B cell (primary cell): ENCODE measurements around the gene ZNF41. TPM values are rescaled to one million over a fixed set of nuclear protein-coding genes. Genes with fewer than 3 reads are reported as not detected.

Experiments
- ATAC-seq: fragments of 200-7000 bp; cut with Tn5 transposase; one replicate; pipeline ENCODE4 v1.10.0; 2021; ENCODE audit warnings: low read depth, mild to moderate bottlenecking, moderate number of reproducible peaks, moderate library complexity
- CTCF ChIA-PET: fragments of 350-600 bp; sonication (Branson Sonifier 250); formaldehyde crosslinking; loops from one replicate; lab custom pipeline; 2021; ENCODE audit warnings: antibody characterized with exemption, inconsistent platforms; lab: Charles Lee
- POLR2A ChIA-PET: fragments of 350-600 bp; sonication (Branson Sonifier 250); formaldehyde crosslinking; loops from one replicate; lab custom pipeline; 2021; ENCODE audit warnings: antibody characterized with exemption; lab: Charles Lee
- DNase-seq: peaks from one replicate; pipeline ENCODE4 v3.0.0; 2013
- H2AFZ ChIP-seq: 2 replicates; pipeline ENCODE4 v1.6.1; 2012; ENCODE audit warnings: mild to moderate bottlenecking, low read depth, low read length; ENCODE audit not compliant: insufficient read depth, poor library complexity, severe bottlenecking
- H3K27ac ChIP-seq, 2 donors: 1 replicate in 1 of 2; 2 replicates in 1 of 2; pipeline ENCODE4 v1.5.1; 2012 to 2013; ENCODE audit warnings: low read length in 2 of 2, mild to moderate bottlenecking in 2 of 2, moderate library complexity in 1 of 2
- H3K27me3 ChIP-seq, 4 experiments: fragments of 200-600 bp in 1 of 4; sonication (generic) in 1 of 4; replicated peaks in 1 of 4; 1 replicate in 2 of 4; 2 replicates in 2 of 4; pipeline versions ENCODE4 v1.6.1 to v1.7.0; 2013 to 2016; ENCODE audit warnings: low read length in 3 of 4, mild to moderate bottlenecking in 2 of 4, mixed read lengths in 1 of 4, moderate library complexity in 1 of 4; ENCODE audit not compliant: insufficient read depth in 4 of 4, control insufficient read depth in 3 of 4; ENCODE audit errors: control extremely low read depth in 1 of 4
- H3K36me3 ChIP-seq, 2 experiments: replicated peaks in 1 of 2; 1 replicate in 1 of 2; 2 replicates in 1 of 2; pipeline versions ENCODE4 v1.6.1 to v1.7.1; 2013; ENCODE audit warnings: low read length in 1 of 2; ENCODE audit not compliant: insufficient read depth in 2 of 2, control insufficient read depth in 1 of 2; ENCODE audit errors: control extremely low read depth in 1 of 2, extremely low read depth in 1 of 2
- H3K4me1 ChIP-seq, 2 donors: fragments of 200-600 bp in 1 of 2; sonication (generic) in 1 of 2; 1 replicate in 1 of 2; 2 replicates in 1 of 2; pipeline versions ENCODE4 v1.5.1 to v1.6.1; 2013 to 2017; ENCODE audit warnings: low read length in 2 of 2; ENCODE audit not compliant: control insufficient read depth in 2 of 2, insufficient read depth in 2 of 2
- H3K4me2 ChIP-seq: replicated peaks from 2 replicates; pipeline ENCODE3; 2012; ENCODE audit warnings: mild to moderate bottlenecking, low read depth, low read length; ENCODE audit not compliant: poor library complexity, severe bottlenecking
- H3K4me3 ChIP-seq, 5 experiments: fragments of 200-600 bp in 1 of 5; sonication (generic) in 1 of 5; 1 replicate in 3 of 5; 2 replicates in 2 of 5; pipeline versions ENCODE4 v1.5.1 to v1.7.0; 2011 to 2016; ENCODE audit warnings: low read length in 4 of 5, mild to moderate bottlenecking in 4 of 5, low read depth in 2 of 5, control low read depth in 1 of 5, moderate library complexity in 1 of 5; ENCODE audit not compliant: insufficient read depth in 1 of 5; ENCODE audit errors: control extremely low read depth in 1 of 5, extremely low read depth in 1 of 5
- H3K79me2 ChIP-seq: fragments of 200-600 bp; sonication (generic); one replicate; pipeline ENCODE4 v1.6.0; 2016; ENCODE audit warnings: low read length; ENCODE audit not compliant: control insufficient read depth, insufficient read depth
- H3K9ac ChIP-seq: fragments of 200-600 bp; sonication (generic); 2 replicates; pipeline ENCODE4 v1.6.1; 2017; ENCODE audit warnings: mild to moderate bottlenecking, low read length, moderate library complexity
- H3K9me3 ChIP-seq, 3 donors: one replicate each; pipeline versions ENCODE4 v1.6.1 to v1.7.1; 2013; ENCODE audit warnings: low read length in 2 of 3; ENCODE audit not compliant: control insufficient read depth in 2 of 3, insufficient read depth in 1 of 3; ENCODE audit errors: control extremely low read depth in 1 of 3
- H4K20me1 ChIP-seq: 2 replicates; pipeline ENCODE4 v1.6.0; 2012; ENCODE audit warnings: mild to moderate bottlenecking, low read length; ENCODE audit not compliant: insufficient read depth, control insufficient read depth, poor library complexity, severe bottlenecking
- H3K27ac Mint-ChIP-seq: one replicate; pipeline ENCODE4 v1.8.0; 2021; ENCODE audit warnings: mixed read lengths
- H3K27me3 Mint-ChIP-seq: one replicate; pipeline ENCODE4 v1.8.0; 2021; ENCODE audit warnings: mixed read lengths
- H3K4me1 Mint-ChIP-seq: one replicate; pipeline ENCODE4 v1.8.0; 2021; ENCODE audit warnings: mixed read lengths
- H3K4me3 Mint-ChIP-seq: one replicate; pipeline ENCODE4 v1.8.0; 2021; ENCODE audit warnings: mixed read lengths
- H3K9me3 Mint-ChIP-seq: one replicate; pipeline ENCODE4 v1.8.0; 2022; ENCODE audit warnings: mixed read lengths; ENCODE audit not compliant: insufficient read depth
- EZH2 ChIP-seq: IDR thresholded peaks from 2 replicates; pipeline ENCODE4 v1.6.1; 2012; ENCODE audit warnings: borderline replicate concordance, low read depth, mild to moderate bottlenecking, moderate library complexity, low read length; ENCODE audit not compliant: insufficient read depth, poor library complexity, severe bottlenecking
- WGBS: methylation state at CpG from one replicate; pipeline ENCODE4 v1.1.5; 2013; ENCODE audit warnings: missing lambda C conversion rate; ENCODE audit not compliant: insufficient coverage; 5-methylcytosine and 5-hydroxymethylcytosine counted together
- intact Hi-C: fragments of 100-400 bp; cut with micrococcal nuclease; formaldehyde crosslinking; loops from one replicate; pipeline ENCODE4 v1.10.0; 2022
- polyA plus RNA-seq: library from polyadenylated mRNA; depleted of rRNA; stranded (reverse); fragments of >200 nt; gene quantifications from 2 replicates; pipeline ENCODE4 v1.2.3, GENCODE V29; 2012
- total RNA-seq, 2 donors: library from RNA; stranded (reverse); fragments of 120-200 nt in 1 of 2; gene quantifications; 1 replicate in 1 of 2; 2 replicates in 1 of 2; pipeline versions ENCODE4 v1.2.3 to v1.2.4, GENCODE V29; 2013 to 2022
- TF ChIP-seq, protein P1 (sequence below): fragments of 200-600 bp; IDR thresholded peaks from one replicate; pipeline ENCODE4 v1.8.0; 2022; ENCODE audit warnings: antibody characterized with exemption, mild to moderate bottlenecking

ZNF41 gene
- total and polyA plus RNA-seq, 2 donors (not counting 1 experiment from before 2014, with no cell fraction given) = 5.5 to 17.4 TPM

DNA sequence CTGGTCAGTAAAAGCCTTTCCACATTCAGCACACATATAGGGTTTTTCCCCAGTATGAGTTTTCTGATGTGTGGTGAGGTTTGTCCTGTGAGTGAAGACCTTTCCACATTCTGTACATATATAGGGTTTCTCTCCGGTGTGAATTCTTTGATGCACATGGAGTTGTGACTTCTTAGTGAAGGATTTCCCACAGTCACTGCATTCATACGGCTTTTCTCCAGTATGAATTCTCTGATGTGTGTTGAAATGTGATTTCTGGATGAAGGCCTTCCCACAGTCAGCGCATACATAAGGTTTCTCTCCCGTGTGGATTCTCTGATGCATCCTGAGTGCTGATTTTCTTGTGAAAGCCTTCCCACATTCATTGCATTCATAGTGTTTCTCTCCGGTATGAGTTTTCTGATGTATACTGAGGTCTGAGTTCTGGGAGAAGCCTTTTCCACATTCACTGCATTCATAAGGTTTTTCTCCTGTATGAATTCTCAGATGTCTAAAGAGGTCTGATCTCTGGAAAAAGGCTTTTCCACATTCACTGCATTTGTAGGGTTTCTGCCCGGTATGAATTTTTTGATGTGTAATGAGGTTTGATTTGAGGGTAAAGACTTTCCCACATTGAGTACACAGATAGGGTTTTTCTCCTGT is 34.7 kb downstream of the ZNF41 start:
- Histone ChIP-seq H3K27me3 (no peaks in the 10 kb centered on the region), H3K36me3 (peaks cover 3 to 36% of the 10 kb centered on the region in 2 experiments), H3K9ac (no peak overlapping the region), H4K20me1 (no peaks in the 10 kb centered on the region), H3K4me3 (no peak overlapping the region), H3K4me1 (peaks cover 3 to 4% of the 10 kb centered on the region in 2 donors), H2AFZ (no peak overlapping the region), H3K9me3 (peaks cover 7 to 28% (median 12%) of the 10 kb centered on the region in 3 donors), H3K27ac (no peak overlapping the region), H3K4me2 (no peak overlapping the region), H3K79me2 (no peaks in the 10 kb centered on the region)
- no CpG with 5 or more reads among the region's 6 CpGs for WGBS
- Mint-ChIP-seq H3K4me1 (peaks cover 8% of the 10 kb centered on the region), H3K4me3 (no peak overlapping the region), H3K9me3 (peaks cover 4% of the 10 kb centered on the region), H3K27ac (no peak overlapping the region), H3K27me3 (no peaks in the 10 kb centered on the region)
- ATAC-seq (no peak), DNase-seq (no peak)
- no peak for TF ChIP-seq EZH2
- TF ChIP-seq, protein P1, sequence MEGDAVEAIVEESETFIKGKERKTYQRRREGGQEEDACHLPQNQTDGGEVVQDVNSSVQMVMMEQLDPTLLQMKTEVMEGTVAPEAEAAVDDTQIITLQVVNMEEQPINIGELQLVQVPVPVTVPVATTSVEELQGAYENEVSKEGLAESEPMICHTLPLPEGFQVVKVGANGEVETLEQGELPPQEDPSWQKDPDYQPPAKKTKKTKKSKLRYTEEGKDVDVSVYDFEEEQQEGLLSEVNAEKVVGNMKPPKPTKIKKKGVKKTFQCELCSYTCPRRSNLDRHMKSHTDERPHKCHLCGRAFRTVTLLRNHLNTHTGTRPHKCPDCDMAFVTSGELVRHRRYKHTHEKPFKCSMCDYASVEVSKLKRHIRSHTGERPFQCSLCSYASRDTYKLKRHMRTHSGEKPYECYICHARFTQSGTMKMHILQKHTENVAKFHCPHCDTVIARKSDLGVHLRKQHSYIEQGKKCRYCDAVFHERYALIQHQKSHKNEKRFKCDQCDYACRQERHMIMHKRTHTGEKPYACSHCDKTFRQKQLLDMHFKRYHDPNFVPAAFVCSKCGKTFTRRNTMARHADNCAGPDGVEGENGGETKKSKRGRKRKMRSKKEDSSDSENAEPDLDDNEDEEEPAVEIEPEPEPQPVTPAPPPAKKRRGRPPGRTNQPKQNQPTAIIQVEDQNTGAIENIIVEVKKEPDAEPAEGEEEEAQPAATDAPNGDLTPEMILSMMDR = no peak
- intact Hi-C loops = no loop called here
- ChIA-PET CTCF (no interaction called here), POLR2A (no interaction called here)

DNA sequence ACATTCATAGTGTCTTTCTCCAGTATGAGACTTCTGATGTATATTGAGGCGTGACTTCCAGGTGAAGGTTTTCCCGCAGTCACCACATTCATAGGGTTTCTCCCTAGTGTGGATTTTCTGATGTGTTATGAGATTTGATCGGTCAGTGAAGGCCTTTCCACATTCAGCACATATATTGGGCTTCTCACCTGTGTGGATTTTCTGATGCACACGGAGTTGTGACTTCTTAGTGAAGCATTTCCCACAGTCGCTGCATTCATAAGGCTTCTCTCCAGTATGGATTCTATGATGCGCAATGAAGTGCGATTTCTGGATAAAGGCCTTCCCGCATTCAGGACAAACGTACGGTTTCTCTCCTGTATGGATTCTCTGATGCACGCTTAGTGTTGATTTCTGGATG is 35.4 kb downstream of the ZNF41 start:
- TF ChIP-seq, protein P1 = no peak
- no peak for TF ChIP-seq EZH2
- intact Hi-C loops = no loop called here

More for the DNA sequence above, 35.4 kb downstream of the ZNF41 start:
- Histone ChIP-seq H3K4me2 (no peak overlapping the region), H3K27me3 (no peaks in the 10 kb centered on the region), H3K9me3 (peaks cover 7 to 28% (median 12%) of the 10 kb centered on the region in 3 donors), H3K4me1 (peaks cover 3 to 4% of the 10 kb centered on the region in 2 donors), H3K79me2 (no peaks in the 10 kb centered on the region), H3K36me3 (peaks cover 3 to 31% of the 10 kb centered on the region in 2 experiments), H4K20me1 (no peaks in the 10 kb centered on the region), H3K4me3 (no peak overlapping the region), H3K9ac (no peak overlapping the region), H2AFZ (no peak overlapping the region), H3K27ac (no peak overlapping the region)
- peaks cover 4% of the 10 kb centered on the region for H3K9me3 Mint-ChIP-seq
- ChIA-PET CTCF (no interaction called here), POLR2A (no interaction called here)
- WGBS = no CpG with 5 or more reads among the region's 11 CpGs
- no peak for DNase-seq
- no peak for ATAC-seq
- H3K27ac Mint-ChIP-seq = no peak overlapping the region
- no peaks in the 10 kb centered on the region for H3K27me3 Mint-ChIP-seq
- peaks cover 8% of the 10 kb centered on the region for H3K4me1 Mint-ChIP-seq
- H3K4me3 Mint-ChIP-seq = no peak overlapping the region
